ENCODE data around the gene GLIS1. TPM values are rescaled to one million over a fixed set of nuclear protein-coding genes. Genes with fewer than 3 reads are reported as not detected.

The GLIS1 gene
- total and polyA plus RNA-seq, 2 of the 8 experiments (the other 6 are each of a cell fraction or from before 2014, with no cell fraction given), result 0.15 to 0.22 TPM

GRCh38 chr1:53631622-53632310 lies 107.2 kb downstream of the GLIS1 start (continued):
- no peak for TF ChIP-seq NANOG (IDR thresholded peaks at IDR 0.05; ENCODE audit: insufficient read depth, low read depth, low read length, poor library complexity, severe bottlenecking)
- TF ChIP-seq TCF12 (IDR thresholded peaks at IDR 0.05; ENCODE audit: low read depth, low read length), result no peak
- no peak for TF ChIP-seq ATF3 (IDR thresholded peaks at IDR 0.05; ENCODE audit: insufficient read depth, low read depth, low read length)
- TF ChIP-seq CREB1 (IDR thresholded peaks at IDR 0.05), result no peak
- no peak for TF ChIP-seq ASH2L (IDR thresholded peaks at IDR 0.05; ENCODE audit: low read length)
- no peak for TF ChIP-seq EZH2 (IDR thresholded peaks at IDR 0.05; ENCODE audit: low read depth, low read length, severe bottlenecking)

Measured in H1 (cell line).